HG02759 (cell line): Measurements from ENCODE around the gene ABCA13.
"Not testable (repeated sequence)": the region's sequence is repeated elsewhere in the genome, so short reads cannot be mapped to it uniquely, and the experiment has no call there.

Experiments
- ATAC-seq: cut with Tn5 transposase; IDR thresholded peaks from one replicate; pipeline ENCODE4 v1.9.1; 2021; ENCODE audit warnings: mild to moderate bottlenecking, moderate library complexity; ENCODE audit not compliant: unreplicated experiment

ABCA13 gene

DNA sequence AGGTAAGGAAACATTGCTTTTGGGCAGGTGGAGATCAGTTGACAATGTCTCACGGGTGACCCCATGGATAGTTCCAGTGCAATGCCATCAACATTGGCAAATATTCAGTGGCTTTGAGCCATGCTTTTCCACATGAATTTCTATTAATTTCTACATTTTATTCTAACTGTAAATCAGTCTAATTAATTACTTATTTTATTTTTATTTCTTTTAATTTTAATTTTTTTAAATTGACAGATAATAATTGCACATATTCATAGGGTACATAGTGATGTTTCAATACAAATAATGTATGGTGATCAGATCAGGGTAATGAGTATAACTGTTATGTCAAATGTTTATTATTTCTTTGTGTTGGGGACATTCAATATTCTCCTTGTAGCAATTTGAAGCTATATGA, 3.8 kb downstream of the ABCA13 start:
- ATAC-seq, result no peak

DNA sequence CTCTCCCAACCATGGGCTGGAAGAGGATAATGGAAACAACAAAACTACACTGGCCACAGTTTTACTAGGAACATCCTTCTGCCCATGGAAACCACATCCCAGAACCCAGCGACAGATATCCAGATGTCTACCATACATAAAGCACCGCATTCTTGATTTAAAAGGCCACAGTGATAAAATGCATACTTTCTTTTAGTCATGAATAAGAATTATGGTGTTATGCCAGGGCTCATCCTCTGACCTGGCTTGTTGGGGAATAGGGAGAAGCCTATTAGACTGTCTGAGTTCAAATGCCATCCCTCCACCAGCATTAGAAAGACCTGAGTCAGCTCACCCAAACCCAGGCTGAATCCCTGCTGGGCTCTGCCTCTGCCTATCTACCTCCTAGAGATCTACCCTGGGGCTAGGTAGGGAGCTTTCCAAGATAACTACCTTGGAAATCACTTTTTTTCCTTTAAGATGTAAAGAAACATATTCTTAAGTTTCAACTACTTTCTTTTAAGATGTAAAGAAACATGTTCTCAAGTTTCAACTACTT, 5.2 kb downstream of the ABCA13 start:
- no peak for ATAC-seq

DNA sequence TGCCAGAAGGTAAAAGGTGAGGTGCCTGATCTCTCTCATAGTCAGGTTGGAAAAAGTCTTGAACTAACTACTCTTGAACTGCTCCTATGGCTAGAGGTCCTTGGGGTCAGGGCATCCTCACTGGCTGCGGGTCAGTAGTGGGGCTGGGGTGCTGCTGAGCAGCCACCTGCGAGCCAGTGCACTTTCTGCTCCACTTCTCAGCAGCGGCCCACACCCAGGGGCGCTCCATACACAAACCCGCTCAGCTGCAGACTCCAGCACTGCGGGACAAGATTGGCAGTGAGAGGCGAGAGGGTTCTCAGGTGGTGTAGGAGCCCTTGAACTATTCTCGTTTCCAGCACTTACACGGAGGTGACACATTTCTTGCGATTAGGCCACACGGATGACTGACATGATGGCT, 6.0 kb downstream of the ABCA13 start:
- no peak for ATAC-seq

DNA sequence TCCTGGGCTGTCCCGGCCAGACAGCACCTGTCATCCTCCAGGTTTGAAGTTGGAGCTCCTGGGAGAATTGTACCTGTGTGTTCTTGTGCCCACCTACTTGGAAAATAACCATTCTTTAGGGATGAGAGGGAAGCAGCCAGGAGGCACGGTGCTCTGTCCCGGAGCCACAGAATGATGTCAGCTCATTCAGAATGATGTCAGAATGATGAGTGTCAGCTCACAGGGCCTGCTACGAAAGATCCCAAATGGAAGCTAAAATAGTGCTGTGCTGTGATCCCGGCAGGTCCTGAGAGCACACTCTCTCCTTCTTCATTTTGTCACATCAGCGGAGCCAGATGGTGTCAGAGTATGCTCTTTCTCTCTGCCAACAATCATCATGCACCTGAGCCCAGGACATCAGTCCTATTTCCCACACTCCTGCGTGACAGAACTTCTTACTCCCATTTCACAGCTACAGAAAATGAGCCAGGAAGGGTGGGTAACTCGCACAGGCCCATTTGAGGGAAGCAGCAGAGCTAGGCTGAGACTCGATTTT, 8.3 kb downstream of the ABCA13 start:
- ATAC-seq, result no peak

DNA sequence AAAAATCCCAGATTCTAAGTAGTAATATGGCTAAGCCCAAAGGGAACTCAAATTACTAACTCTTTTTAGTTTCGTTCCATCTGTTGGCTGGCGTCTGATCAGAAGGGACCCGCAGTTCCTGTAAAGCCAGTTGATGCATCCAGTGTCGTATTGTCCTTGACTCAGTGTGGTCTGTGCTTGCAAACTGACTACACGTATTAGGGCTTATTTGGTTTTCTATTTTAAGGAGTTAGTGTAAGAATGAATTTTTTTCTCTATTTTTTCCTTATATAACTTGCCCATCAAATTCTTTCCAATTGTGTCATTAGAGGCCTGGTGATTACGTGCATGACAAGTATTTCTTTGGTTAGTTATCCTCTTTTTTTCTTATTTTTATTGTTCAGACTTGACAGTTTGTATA, 9.7 kb downstream of the ABCA13 start:
- no peak for ATAC-seq

DNA sequence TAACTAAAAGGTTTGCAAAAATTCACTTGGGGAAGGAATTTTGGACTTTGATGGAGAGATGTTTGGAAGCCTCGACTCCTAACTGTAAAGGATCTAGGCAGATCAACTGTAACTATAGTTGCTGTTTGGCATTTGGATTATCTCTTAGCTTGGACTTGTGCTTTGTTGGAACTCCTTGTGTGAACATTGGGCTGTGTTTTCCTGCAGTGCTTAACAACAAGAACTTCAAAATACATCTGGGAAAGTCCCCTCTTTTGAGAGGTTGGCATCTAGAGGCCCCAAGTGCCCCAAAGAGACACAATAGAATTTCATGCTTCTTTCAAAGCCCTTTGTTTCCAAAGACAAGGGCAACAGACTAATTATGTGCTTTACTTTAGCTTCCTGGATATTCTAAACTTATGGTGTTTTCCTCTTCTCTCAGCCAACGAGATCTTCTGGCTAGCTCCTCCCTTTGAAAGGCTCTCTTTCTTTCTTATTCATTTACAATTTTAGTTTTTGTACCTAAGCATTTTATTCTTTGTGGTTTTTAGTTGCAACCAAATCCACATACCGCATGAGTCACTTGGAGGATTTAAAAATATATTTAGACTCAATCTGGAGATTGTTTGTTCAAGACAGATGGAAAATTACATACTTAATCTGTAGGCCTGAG, 11.6 kb downstream of the ABCA13 start:
- ATAC-seq, result no peak

DNA sequence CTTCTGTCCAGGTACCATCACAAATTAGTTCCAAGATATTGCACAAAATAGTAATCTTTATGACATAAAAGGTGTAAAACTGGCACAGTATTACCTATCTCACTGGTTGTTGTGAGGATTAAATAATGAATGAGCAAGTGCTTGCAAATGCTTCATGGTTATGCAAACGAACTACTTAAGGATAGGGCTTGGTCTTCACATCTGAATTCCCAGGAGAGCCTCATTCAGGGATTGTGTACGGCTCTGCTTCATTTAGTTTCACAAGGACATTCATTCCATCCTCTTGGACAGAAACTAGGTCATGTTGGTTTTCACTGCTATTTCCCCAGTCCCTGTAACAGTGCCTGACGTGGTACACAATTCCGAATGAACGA, 12.1 kb downstream of the ABCA13 start:
- no peak for ATAC-seq

DNA sequence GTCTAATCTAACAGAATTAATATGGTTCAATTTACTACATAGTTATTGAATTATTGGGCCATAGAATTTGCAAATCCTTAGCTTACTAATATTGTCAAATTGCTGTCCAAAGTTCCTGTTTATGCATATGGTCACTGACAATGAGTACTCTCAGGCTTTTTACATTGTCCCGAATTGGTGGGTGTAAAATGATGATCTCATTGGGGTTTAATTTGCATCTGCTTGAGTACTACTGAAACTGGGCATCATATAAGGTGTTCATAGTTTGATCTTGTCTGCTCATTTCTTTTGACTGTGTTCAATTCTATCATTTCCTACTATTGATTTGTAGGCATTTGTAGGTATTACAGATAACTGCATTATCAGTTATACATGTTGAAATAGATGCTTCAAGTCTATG, 12.7 kb downstream of the ABCA13 start:
- ATAC-seq, result no peak

DNA sequence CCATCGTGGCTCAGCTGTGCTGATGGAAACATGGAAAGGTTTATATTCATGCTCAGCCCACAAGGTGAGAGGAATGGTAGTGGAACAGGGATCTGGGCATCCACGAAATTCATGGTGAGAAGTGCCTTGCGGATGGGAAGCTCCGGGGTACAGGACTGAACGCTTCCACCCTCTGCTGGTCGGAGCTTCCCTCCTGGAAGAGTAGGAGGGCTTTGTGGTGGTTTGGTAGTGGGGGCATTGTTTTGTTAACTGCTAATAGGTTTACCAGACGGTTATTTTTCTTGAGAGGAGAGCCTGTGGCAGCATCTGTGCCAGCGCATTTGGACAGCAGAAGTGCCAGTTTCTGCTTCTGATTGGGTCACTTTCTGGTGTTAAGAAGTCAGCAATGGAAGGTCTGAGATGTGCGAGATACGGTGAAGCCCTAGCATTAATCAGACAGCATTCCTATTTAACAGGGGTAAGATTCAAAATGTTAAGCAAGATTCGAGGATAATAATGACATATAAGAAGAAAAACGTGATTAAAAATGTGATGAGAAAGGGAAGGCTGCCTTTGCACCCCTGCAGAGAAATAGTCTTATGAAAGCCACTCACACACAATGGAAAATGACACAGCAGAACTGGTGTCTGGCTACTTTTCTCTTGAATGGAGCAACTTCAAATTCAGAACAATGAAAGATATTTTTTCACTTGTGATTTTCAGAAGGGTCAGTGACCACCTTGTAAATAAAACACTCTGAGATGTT, 17.7 kb downstream of the ABCA13 start:
- ATAC-seq, result no peak

DNA sequence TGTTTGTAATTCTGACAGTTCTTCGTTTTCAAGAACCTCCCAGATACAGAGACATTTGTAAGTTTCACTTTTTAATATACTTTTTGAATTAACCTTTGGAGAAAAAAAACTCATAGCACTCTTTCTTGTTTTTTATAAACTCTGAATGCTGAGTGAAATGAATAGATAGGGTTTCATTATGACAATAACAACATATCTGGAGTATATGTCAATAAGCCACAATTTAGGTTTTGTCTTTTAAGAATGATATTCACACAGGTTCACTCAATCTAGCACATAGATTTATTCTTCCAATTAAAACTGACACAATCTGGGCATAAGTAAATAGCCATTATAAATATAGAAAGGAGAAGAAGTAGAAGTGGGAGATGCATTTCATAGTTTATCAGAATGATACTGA, 21.7 kb downstream of the ABCA13 start:
- ATAC-seq, result no peak

DNA sequence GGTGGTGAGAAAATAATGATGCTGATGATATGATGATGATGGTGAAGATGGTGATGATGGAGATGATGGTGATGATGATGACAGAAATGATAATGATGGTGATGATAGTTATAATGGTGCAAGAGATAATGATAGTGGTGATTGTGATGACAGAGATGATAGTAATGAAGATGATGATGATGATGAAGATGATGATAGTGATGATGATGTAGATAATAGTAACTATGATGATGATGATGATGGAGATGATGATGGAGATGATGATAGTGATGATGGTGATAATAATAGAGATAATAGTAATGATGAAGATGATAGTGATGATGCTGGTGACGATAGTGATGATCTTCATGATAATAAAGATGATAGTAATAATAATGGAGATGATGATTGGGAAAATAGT, 22.2 kb downstream of the ABCA13 start:
- ATAC-seq, result no peak

DNA sequence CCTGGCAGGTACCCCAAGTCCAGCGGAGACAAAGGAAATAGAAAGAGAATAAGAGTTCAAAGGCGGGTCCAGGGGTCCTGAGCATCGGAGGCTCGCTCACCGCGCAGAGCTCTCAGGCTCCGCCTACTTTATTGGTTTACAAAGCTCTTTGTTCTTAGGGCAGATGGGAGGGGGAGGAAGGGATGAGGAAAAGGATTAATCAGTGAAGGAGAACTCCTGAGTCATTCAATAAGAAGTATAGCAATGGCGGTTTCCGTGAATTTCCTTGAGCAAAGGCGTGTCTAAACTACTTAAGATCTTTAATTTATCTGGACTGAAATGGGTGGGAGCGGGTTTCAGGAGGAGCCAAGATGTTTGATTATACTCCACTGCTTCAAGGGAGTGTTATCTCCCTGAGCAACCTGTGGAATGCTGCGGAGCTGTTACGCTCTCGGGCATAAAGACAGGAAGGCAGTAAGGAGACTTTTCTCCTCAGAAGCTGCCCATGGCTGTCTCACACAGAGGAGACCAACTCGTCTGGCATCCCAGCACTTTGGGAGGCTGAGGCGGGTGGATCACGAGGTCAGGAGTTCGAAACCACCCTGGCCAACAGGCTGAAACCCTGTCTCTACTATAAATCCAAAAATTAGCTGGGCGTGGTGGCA, 29.8 kb downstream of the ABCA13 start:
- not testable (repeated sequence) for ATAC-seq

DNA sequence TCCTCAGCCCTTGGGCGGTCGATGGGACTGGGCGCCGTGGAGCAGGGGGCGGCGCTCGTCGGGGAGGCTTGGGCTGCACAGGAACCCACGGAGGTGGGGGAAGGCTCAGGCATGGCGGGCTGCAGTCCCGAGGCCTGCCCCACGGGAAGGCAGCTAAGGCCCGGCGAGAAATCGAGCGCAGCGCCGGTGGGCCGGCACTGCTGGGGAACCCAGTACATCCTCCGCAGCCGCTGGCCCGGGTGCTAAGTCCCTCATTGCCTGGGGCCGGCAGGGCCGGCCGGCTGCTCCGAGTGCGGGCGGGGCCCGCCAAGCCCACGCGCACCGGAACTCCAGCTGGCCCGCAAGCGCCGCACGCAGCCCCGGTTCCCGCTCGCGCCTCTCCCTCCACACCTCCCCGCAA, 31.7 kb downstream of the ABCA13 start:
- ATAC-seq, result not testable (repeated sequence)

DNA sequence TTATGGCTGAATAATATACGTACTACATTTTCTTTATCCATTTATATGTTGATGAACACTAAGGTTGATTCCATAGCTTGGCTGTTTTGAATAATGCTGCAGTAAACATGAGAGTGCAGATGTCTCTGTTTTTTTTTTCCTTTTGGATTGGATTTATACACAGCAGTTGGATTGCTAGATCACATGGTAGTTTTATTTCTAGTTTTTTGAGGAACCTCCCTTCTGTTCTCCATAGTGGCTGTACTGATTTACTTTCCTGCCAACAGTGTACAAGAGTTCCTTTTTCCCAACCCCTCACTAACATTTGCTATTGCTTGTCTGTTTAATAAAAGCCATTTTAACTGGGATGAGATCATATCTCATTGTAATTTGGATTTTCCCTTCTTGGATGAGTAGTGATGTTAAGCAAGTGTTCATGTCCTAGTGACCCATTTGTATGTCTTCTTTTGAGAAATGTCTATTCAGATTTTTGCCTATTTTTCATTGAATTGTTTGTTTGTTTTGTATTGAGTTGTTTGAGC, 36.0 kb downstream of the ABCA13 start:
- ATAC-seq, result no peak

DNA sequence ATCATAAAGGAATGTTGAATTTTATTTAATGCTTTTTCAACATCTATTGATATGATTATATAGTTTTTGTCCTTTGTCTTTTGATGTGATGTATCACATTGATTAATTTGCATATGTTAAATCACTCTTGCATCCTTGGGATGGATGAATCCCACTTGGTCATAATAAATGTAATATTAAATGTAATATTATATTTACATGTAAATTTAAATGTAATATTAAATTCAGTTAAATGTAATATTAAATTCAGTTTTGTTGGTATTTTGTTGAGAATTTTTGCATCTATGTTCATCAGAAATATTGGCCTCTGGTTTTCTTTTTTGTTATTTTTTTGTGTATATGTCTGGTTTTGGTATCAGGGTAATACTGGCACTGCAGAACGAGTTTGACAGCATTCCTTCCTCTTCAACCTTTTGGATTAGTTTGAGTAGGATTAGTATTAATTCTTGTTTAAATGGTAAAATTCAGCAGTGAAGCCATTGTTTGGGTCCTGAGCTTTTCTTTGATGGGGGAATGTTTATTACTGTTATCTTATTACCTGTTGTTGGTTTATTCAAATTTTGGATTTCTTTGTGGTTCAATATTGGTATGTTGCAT, 37.8 kb downstream of the ABCA13 start:
- ATAC-seq, result no peak

DNA sequence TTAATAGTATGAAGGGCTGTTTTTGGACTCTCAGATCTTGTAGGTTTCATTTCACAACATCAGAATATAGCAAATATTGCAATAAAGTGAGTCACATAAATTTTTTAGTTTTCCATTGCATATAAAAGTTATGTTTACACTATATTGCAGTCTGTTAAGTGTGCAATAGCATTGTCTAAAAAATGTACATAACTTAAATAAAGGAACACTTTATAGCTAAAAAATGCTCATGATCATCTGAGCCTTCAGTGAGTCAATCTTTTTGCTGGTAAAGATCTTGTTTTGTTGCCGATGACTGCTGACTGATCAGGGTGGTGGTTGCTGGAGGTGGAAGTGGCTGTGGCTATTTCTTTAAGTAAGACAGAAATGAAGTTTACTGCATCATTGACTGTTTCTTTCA, 42.0 kb downstream of the ABCA13 start:
- ATAC-seq, result no peak

DNA sequence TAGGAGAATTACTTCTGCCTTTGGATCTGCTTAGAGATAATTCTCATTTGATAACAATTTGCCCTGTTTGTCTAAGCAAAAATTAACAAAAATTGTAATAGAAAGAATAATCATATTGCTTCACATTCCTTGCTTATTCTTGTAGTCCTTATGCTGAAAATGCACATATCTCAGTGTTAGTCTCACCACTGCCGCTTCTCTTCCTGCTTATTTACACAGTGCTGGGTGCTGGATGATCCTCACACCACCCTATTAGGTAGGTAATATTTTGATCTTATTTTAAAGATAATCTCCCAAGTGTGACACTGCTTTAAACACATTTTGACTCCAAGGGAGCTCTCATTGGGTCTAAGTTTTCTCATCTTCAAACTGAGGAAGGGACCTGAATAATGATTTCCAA, 46.0 kb downstream of the ABCA13 start:
- ATAC-seq, result no peak

DNA sequence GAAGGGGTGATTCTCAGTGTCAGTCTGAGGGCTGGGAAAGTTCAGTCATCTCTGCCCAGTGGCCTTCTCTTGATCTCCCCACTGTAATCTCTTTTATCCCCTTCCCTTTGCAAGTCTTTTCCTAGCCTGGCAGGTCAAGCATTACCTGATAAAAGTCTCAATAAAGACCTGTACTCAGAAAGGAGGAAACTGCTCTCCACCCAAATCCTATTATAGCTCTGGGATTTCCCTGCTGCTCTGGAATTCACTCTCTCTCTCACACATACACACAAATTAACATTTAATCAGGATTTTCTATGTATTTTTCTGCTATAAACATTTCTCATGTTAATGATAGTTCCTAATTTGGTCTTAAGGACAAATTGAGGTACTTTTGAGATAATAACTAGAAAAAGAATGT, 46.5 kb downstream of the ABCA13 start:
- no peak for ATAC-seq

DNA sequence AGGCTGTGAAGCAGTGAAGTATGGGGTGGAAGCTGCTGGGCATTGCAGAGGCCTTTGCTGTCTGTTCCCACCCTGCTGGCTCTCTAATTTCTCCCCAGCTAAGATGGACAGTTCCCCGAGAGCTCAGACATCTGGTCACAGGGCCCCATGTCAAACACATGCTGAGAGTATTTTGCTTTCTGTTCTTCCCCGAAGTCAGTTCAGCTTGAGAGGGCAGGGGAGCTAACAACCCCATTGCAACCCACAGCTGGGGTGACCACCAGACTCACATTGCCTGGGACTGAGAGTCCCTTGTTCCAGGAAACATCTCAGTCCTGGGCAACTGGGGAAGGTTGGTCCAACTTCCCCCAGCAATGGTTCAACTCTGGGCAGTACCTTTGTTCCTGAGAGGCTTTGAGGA, 52.8 kb downstream of the ABCA13 start:
- ATAC-seq, result no peak

DNA sequence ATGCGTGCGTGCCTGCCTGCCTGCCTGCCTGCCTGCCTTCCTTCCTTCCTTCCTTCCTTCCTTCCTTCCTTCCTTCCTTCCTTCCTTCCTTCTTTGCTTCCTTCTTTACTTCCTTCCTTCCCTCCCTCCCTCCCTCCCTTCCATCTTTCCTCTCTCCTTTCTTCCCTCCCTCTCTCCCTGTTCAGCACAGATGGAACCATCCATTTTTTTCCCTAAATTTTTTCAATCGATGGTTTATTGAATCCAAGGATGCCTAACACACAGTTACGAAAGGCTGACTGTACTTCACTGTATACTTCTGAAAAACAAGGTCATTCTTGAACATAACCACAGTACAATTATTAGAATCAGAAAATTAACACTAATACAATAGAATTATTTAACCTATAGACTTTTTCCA, 53.8 kb downstream of the ABCA13 start:
- ATAC-seq, result no peak

DNA sequence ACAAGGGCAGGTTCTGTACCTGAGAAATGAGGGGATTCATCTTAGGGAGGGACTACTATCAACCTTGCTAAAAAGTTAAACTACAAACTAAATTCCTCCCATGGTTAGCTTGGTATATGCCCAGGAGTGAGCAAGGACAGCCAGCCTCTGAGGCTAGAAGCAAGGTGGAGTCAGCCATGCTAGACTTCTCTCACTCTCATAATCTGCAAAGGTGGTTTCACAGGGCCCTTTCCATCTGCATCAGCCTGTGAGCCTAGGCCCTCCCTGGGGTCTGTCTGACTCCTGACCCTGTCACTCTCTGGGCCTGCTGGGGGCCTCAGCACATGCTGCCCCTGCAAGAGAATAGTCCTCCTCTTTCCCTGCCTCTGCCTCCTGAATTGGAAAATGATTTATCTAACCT, 66.1 kb downstream of the ABCA13 start:
- no peak for ATAC-seq
